Inferior parietal cortex (tissue), 1 donor: ENCODE results near the gene TOM1L2.

Source experiments
- DNase-seq: peaks from one replicate; pipeline ENCODE4 v3.0.0-alpha.2; 2016; ENCODE audit errors: extremely low spot score

TOM1L2 gene

DNA sequence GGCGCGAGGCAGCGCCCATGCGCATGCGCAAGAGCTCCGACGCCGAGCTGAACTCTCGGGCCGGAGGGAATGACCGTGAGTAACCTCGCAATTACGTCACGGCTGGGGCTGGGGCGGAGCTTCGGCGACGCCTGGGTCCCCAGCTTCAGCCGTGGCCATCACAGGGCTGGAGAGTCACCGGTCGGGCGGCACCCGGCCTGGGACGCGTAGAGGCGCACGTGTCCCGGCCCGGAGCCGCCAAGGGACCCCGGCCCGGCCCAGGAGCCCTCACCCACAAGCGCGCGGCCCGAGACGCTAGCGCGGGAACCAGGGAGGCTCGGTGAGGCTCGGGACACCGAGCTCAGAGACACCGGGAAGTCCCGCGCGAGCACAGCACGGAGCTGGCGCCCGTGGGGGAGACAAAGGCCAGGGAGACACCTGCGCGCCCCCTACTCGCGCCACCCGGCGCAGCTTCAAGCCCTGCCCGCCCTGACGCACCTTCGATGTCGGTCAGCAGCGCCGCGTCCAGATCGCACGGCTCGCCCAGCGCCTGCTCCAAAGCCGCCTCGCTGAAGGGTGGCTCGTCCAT is 135.9 kb downstream of the TOM1L2 start:
- DNase-seq, result peak; percentile 98

DNA sequence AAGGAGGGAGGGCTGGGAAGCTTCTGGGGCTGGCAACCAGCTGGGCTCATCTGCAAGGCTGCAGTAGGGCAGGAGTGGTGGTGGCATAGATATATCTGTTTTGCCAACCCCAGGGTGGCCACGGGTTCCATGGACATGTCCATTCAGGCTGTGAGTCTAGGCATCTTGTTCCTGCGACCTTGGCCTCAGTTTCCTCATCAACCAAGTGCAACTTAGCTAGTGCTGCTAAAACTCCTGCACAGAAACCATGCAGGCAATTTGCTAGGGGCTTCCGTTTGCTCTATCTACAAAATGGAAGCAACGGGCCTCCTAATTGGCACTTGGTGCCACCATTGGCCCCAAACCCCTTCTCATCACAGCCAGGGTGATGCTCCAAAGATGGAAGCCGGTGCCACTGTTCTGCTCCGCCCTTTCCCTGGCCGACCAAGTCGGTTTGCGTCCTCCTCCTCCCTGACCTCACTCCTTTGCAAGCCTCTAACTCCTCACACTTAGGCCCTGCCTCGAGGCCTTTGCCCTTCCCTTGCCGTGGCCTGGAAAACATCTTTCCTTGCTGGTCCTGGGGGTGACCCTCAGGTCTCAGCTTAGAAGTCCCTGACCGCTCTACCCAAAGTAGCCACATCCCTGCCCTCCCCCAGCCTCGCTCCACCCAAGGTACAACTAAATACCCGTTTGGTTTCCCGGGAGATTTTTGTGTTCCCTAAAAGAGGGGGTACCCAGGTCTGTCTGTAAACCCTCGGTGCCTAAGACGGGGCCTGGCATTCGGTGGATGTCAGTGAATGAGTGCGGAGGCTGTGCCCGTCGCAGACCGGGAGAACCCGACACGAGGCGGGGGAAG is 136.6 kb downstream of the TOM1L2 start:
- no peak for DNase-seq

DNA sequence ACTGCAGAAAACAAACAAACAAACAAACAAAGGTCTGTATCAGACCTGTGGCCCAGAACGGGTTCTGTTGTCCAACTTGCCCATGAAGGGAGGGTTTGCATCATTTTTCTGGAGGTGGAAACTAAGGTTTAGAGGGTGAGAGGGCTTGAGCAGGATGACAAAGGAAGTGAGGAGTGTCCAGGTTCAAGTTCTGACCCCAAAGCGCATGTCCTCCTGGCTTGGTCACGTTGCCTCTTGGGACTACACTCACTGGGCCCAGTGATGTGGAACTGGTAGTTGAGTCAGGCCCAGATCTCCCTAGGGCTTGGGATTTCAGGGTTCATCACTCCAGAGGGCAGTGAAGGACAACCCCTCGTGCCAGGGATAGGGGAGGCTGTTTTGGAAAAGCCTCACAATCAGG is 137.2 kb downstream of the TOM1L2 start:
- no peak for DNase-seq

DNA sequence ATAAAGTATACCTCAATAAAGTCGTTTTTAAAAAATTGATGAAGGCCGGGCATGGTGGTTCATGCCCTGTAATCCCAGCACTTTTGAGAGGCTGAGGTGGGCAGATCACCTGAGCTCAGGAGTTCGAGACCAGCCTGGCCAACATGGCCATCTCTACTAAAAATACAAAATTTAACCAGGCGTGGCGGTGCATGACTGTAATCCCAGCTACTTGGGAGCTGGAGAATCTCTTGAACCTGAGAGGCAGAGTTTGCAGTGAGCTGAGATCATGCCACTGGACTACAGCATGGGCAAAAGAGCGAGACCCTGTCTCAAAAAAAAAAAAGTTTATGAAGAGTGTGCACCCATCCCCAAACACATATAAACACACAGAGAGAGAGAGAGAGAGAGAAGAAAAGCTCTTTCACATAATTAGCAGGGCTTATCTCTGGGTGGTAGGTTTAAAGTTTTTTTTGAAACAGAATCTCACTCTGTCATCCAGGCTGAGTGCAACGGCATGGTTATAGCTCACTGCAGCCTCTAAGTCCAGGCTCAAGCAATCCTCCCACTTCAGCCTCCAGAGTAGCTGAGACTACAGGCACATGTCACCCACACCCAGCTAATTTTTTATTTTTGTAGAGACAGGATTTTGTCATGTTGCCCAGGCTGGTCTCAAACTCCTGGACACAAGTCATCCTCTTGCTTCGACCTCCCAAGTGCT is 138.4 kb downstream of the TOM1L2 start:
- DNase-seq, result no peak

DNA sequence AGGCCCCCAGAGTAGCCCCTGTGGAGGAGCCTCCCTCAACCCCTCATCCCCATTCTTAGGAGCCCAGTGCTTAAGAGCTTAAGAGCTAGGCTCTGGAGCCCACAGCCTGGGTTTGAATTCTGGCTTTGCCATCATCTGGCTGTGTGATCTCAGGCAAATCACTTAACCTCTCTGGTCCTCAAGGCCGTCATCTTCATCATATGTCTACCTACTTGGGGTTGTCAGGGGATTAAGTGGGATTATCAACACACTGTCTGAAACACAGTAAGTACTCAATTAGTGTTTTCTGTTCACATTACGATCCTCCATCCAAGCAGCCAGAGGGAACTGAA is 140.2 kb downstream of the TOM1L2 start:
- DNase-seq, result no peak

DNA sequence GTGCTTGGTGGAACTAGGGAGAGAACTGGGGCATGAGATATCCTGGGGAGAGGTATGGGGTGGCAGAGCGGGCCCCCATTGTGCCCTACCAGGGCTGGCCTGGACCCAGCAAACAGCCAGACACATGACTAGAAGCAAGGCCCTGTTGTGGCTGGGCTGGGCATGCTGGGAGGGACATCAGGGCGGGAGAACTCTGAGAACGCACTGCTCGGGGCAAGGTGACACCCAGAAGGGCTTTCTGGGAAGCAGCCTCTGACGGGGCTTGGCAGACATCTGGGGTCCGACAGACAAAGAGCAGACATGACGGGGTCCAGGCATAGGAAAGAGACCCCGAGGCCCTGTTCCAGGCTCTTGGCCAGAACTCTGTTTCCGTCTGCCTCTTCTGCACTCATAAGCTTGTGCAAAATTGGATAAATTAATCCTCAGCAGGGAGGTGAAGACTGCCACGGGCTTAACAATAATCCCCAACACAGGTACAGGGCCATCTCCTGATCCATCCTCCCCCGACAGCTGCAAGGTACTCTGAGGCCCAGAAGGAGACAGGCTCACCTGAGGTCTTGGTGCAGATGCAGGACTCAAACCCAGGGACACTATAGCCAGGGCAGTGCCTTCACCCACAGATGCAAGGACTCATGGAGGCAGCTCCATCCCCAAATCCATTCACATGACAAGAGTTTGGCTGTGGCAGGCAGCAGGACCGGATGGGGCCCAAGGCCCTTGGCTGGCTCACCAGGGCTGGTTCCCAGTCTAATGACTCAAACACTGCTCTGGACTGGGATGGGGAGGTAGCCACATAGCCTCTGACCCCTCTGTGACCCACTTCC is 140.8 kb downstream of the TOM1L2 start:
- no peak for DNase-seq

DNA sequence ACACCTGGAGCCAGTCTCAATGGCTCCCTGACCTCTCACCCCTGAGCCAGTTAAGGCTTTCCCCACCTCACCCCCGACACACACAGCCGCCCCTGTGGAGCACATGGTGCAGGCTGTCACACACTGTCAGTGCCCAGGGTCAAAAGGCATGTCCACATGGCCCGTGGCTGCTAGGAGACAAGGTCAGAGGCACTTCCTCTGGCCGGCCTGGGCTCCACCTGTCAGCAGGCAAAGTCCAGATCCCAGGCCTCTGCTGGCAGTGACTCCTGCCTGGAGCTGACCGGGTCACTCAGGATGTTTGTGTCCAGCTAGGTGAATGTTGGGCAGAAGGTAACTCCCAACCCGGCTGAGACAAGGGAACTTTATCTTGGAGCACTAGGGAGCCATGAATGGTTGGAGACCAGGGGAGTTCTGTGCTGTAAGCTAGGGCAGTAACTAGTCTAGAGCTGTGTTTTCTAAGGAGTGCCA is 141.4 kb downstream of the TOM1L2 start:
- DNase-seq, result no peak

DNA sequence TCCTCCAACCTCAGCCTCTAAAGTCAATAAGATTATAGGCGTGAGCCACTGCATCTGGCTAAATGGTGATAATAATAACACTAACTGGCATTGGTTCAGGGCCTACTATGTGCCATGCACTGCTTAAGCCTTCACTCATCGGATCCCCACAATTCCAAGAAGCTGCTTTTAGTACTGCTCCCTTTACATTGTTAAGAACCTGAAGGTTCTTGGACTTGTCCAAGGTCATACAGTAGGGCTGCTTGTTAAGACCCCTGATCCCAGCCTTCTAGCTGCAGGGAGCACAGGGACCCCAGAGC is 142.0 kb downstream of the TOM1L2 start:
- no peak for DNase-seq

DNA sequence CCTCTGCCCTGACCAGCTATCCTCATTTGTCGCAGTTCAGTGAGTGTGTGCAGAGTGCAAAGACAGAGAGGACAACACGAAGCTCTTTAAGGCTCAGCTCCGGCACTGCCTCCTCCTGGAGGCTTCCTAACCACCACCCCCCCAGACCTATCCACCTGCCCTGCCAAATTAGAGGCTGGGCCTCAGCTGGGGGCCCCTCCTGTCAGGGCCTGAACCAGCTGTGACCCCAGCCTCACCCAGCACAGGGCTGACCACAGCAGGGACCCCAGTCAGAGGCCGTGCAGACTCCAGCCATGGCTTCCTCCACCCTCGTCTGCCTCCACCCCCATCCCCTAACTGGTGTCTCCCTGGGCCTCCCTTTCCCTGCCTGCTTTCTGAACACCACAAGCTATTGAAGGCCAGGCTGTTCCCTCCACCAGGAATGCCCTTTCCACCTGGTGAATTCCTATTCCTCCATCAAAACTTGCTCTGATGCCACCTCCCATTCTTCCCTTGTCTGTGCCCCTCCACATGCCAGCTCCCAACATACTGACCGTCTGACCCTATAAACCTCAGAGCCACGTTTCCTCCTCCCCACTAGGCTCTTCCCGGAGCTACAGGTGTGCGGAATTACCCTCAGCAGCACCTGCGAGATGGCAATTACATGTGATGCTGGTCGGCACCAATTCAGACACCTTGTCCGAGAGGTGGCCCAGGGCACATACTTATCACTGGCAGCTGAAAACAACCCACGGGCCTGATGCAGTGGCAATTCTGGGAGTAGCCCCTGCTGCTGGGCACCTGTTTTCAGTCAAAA is 144.2 kb downstream of the TOM1L2 start:
- DNase-seq, result no peak

DNA sequence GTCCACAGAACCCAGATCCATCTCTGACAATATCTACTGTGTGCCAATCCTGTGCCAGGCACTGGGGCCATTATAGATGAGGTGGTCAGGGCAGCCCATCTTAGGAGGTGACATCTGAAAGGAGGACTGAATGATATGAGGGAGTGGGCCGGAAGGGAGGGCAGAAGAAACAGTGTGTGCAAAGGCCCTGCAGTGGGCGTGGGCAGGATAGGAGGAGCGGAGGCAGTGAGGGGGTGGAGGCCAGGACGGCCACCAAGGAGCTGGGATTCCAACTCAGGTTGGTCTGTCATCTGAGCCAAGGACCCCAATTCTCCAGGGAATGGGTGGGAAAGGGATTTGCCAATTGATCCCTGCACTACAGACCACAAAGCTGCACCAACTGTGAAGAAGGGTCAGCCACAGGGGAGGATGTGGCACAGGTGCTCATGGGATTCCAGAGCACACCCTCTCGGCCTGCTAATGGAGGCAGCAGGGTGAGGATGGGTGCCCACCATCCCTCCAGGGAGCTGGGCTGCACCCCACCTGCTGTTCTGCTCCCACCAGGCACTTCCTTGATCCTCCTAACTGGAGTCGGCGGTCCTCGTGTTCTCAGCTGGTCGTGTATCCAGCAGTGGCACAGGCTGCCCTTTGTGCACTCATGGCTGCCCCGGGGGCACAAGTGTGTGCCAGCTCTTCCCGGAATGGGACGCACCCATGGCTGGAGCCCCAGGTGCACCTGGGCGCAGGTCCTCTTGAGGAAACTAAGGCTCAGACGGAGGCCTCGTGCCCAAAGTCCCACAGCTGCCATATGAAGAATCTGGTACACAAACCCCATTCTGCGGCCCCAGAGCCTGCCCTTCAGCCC is 145.0 kb downstream of the TOM1L2 start:
- DNase-seq, result no peak

DNA sequence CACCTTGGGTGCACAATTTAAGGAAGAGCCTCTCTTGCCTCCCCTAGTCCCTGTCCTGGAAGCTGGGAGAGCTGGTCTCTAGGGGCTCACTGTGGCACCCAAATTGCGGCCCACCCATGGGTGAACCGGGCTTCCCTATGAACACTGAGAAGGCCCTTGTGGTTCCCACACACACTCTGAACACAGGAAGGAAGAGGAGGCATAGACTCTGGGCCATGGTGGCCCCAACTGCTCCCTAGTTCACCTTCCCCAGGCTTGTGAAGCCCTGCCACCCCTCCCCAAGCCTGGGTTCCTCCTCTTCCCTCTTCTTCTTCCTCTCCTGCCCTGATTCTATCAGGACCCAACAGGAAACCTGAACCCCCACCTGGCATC is 145.9 kb downstream of the TOM1L2 start:
- DNase-seq, result no peak

DNA sequence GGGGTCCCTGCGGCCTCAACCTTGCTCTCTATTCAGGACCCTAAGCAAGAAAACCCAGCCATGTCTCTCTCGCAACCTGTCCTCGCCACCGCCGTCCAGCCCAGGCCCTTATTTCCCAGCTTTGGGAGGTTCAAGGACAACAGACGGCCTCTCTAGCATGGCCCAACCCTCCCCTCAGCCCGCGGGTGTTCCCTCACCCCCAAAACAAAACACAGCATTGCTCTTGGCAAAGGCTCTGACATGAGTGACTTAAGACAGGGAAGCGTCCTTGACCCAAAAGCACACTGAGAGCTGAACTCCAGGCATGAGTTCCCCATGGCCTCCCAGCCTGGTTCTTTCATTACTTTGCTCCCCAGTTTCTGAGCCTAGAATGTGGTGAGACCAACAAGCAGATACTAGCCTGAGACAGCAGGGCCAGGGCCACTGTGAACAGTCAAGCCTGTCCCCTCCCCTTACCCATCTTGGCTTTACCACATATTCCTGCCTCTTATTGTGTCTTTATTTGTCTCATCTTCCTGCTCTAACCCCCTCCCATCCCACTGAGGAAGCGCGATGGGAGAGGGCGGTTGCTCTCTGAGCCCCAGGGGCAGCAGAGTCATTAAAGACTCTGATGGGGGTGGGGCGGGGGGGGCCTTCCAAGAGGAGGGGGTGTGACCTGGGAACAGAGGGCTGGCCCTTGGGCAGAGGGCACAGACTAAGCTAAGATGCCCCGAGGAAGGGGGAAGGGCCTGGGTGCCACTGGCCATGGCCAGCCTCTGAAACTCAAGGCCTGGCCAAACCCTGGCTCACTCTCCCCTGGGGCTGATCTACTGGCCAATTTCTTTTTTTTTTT is 147.2 kb downstream of the TOM1L2 start:
- no peak for DNase-seq

DNA sequence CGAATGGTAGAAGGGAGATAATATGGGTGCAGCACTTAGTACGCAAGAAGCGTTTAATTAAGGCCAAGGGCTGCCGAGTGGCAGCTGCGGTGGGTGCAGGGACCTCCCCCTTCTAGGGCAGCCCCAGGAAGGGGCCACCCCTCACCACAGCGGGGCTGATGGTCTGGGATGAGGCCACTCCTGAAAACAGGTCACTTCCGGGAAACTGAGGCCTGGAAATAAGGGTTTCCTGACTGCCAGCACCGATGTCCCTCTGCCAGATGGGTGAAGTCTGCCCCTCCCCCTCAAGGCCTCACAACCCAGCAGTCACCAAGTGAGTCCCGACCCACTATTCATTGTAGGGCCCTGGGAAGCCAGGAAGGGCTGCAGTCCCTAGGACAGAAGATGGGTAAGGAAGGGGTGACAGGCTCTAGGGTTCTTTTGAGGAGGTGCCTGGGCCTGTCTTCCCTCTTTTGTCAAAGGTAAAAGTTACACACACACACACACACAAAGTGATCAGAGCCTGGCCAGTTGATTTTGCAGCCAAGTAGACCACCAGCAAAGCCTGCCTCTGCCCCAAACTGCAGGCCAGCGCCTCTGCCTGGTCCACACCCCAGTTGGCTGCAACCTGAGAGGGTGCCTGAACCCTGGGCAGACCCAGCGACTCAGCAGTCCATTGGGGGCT is 147.9 kb downstream of the TOM1L2 start:
- no peak for DNase-seq

DNA sequence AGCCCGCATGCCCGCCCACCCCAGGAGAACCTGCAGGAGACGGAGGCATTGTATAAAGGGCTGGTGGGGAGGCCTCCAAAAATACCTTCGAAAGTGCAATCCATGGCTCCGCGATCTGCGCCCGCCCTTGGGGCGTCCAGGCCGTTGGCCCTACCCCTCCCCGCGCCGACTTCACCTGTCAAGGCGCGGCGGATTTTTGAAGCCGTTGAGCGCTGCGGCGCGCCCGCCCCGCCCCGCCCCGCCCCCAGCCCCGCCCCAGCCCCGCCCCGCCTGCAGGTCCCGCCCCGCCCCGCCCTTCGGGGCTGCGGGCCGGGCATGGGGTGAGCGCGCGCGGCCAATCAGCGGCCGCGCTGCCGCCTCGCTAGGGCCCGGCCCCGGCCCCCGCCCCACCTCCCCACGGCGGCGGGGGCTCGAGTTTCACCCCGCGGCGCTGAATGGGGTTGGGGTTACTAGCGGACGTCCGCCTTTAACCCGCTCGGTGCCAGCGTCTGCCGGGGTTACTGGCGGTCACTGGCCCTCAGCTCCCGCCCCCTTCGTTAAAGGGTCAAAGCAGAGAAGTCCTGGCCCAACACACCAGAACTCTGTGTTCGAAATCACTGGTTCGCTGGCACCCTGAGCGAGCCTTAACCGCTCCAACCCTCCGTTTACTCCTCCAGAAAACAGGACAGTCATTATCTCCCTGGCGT is 148.6 kb downstream of the TOM1L2 start:
- peak; percentile 82 for DNase-seq

DNA sequence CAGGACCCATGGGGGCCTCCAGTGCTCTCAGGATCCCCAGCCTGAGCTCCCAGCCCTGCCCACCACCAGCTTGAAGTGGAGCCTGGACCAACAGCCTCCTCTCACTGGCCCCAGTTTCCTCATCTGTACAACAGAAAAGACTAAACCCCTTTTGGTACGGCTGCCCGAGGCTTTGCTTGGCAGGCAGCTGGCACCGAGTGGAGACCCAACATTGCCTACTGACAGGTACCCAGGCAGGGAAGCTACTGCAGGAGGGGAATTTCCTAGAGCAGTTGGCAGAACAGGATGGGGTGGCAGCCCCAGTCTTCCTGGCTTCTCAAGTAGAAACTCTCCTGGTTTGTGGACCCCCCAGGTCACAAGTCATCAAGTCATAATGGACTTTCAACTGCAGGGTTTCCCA is 149.6 kb downstream of the TOM1L2 start:
- no peak for DNase-seq

DNA sequence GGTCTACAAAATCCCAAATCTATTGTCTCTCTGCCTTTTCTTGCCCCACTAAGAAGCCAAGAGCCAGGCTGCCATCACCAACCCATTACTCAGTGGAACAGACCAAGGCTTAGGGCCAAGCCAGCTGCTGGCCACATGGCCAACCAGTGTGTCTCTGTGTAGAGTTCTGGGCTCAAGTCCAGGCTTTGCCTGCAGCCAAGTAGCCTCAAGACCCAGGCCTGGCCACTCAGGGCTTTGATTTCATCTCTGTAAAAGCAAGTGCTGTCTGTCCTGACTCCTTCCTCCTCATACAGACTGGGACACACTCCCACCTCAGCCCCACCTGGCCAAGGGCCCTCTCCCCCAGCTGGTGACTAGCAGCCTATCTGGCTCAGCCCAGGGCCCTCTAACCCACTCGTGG is 150.0 kb downstream of the TOM1L2 start:
- DNase-seq, result peak; percentile 87

DNA sequence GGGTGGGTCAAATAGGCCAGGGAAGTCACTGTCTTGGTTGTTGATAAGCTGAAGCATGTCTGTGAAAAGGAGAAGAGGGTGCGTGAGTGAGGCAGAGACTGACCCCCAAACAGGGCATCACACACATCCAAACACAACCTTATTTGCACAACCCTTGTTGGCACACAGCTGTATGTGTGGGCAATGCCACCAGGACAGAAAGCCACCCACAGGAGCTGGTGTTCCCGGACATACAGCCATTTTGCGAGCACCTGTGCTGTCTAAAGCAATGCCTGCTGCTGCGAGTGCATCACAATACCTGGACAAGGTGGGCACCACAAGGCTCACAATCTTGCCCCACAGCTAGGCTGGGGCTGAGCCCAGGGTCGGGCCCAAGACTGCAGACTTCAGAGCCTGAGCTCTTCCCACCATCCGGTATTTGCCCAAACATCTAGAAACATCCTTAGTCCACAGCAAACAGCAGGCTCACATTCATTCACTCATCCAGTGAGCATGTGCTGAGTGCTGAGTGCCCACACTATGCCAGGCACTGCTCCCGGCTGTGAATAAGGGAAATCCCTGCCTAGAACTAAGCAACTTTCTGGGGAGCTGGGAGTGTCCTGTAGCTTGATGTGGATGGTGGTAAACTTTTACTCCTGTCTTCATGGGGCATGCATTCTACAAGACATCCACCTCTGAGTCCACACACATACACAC is 151.6 kb downstream of the TOM1L2 start:
- DNase-seq, result no peak

DNA sequence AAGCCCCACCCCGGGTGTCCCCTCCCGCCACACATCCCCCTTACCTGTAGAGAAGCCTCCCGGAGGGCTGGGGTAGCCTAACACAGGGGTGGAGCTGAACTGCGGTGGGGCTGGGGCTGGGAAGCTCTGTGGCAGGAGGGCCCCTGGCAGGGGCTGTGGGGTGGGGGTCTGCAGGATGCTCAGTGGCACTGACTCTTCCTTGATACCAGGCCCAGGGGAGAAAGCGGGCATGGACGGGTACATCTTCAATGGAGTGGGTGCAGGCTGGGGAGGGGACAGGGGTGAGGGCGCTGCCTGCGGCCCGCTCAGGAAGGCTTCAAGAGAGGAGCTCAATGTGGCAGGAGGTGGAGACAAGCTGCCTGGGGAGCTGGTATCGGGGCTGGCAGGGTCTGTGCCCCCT is 152.2 kb downstream of the TOM1L2 start:
- DNase-seq, result no peak
